AG08396 (cell line): ENCODE results near the gene NLGN4X.

Experiments used
- DNase-seq: peaks from one replicate; pipeline ENCODE4 v3.0.0; 2012; ENCODE audit warnings: low spot score, mixed read lengths

NLGN4X gene

DNA sequence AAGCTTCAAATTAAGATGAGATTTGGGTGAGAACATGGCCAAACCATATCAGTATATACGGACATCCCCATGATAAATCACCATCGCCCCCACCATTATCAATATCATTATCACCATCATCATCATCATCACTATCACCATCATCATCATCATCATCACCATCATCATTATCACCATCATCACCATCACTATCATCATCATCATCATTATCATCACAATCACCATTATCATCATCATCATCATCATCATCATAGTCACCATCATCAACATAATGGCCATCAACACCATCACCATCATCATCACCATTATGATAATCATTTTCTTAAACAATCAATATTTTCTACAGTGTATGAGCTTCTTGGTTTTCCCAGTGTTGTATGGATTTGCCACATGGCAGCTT, 360.9 kb downstream of the NLGN4X start:
- no peak for DNase-seq

DNA sequence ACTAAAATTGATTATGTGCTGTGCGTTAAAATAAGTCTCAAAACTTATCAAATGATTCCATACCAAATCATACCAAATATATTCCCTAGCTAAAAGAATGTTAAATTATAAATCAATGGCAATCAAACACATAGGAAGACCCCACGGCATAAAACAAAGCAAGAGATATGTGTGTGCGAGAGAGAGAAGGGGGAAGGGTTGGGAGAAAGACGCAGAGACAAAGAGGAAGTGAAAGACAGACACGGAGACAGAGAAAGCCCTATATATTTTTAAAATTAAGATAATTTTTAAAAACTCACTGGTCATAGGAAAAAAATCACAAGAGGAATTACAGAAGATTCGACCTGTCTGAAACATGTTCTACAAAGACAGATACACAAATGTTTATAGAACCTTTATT, 371.4 kb downstream of the NLGN4X start:
- DNase-seq, result no peak

DNA sequence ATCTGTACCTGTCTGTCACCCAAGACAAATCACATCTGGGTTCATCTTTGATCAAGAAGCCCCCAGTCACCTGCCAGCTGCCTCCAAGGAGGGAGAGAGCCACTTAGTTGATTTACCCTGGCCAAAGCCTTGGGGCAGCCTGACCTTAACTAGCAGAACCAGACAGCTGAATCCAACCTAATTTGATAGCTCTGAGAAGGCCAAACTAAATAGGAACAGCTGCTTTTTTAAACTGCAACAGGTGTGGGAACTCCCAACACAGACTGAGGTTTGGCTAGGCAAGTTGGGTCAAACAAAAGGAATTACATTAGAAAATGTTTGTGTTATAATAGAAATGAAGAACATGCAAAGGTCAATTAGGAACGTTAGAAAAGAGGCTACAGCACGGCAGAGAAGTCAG, 375.7 kb downstream of the NLGN4X start:
- DNase-seq, result no peak

DNA sequence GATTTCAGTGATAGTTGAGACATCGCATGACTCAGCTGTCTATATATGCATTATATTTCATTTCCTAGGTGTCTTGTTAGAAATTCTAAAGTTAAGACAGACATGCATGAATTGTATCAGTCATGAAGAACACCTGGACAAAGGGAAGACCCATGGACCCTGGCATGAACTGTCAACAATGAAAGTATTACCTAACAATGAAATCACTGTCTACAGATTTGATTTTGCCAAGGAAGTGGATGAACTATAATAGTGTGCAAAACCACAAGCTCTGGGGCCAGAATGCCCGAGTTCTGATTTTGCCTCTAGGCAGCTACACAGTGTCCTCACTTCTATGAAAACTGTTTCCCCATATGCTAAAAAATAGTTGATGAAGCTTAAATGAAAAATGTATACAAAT, 386.1 kb downstream of the NLGN4X start:
- DNase-seq, result no peak
